Peyer's patch (tissue), 4 donors: Measurements from ENCODE around the gene STXBP1.

Experiments
- POLR2A ChIP-seq, 2 donors: fragments of 450-650 bp; IDR thresholded peaks; one replicate each; pipeline ENCODE4 v1.5.1; 2017; ENCODE audit warnings: antibody characterized with exemption in 2 of 2, mild to moderate bottlenecking in 2 of 2, moderate library complexity in 2 of 2
- TF ChIP-seq, protein P1 (sequence below), 6 experiments: fragments of 450-650 bp in 4 of 6; fragments of 200-600 bp in 2 of 6; sonication (generic) in 1 of 6; IDR thresholded peaks; one replicate each; pipeline ENCODE4 v1.5.1; 2017 to 2019; ENCODE audit warnings: antibody characterized with exemption in 6 of 6, mild to moderate bottlenecking in 3 of 6, moderate library complexity in 1 of 6

DNA sequence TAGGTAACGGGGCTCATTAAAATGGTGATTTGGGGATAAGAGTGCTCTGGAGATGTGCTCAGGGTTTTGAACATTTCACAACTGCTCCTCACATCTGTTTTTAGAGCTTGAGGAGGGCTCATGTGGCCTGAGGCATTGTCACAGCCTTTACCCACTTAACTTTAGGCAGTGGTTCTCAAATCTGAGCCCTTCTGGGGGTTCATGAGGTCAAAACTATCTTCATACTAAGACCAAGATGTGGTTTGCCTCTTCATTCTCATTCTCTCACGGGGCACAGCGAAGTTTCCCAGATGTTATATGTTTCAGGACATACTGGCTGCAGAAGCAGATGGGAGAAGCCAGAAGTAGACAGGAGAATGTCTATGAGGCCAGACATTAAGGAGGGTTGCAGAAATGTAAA is 38.4 kb downstream of the STXBP1 start:
- TF ChIP-seq POLR2A (IDR thresholded peaks at IDR 0.05) = no peak
- TF ChIP-seq, protein P1, sequence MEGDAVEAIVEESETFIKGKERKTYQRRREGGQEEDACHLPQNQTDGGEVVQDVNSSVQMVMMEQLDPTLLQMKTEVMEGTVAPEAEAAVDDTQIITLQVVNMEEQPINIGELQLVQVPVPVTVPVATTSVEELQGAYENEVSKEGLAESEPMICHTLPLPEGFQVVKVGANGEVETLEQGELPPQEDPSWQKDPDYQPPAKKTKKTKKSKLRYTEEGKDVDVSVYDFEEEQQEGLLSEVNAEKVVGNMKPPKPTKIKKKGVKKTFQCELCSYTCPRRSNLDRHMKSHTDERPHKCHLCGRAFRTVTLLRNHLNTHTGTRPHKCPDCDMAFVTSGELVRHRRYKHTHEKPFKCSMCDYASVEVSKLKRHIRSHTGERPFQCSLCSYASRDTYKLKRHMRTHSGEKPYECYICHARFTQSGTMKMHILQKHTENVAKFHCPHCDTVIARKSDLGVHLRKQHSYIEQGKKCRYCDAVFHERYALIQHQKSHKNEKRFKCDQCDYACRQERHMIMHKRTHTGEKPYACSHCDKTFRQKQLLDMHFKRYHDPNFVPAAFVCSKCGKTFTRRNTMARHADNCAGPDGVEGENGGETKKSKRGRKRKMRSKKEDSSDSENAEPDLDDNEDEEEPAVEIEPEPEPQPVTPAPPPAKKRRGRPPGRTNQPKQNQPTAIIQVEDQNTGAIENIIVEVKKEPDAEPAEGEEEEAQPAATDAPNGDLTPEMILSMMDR (IDR thresholded peaks at IDR 0.05) = no peak
